GM18517 (cell line): ENCODE measurements around the gene PSD4.

Source experiments
- ATAC-seq: cut with Tn5 transposase; IDR thresholded peaks from one replicate; pipeline ENCODE4 v1.9.1; 2021; ENCODE audit warnings: mild to moderate bottlenecking, moderate library complexity; ENCODE audit not compliant: unreplicated experiment

The PSD4 gene

DNA sequence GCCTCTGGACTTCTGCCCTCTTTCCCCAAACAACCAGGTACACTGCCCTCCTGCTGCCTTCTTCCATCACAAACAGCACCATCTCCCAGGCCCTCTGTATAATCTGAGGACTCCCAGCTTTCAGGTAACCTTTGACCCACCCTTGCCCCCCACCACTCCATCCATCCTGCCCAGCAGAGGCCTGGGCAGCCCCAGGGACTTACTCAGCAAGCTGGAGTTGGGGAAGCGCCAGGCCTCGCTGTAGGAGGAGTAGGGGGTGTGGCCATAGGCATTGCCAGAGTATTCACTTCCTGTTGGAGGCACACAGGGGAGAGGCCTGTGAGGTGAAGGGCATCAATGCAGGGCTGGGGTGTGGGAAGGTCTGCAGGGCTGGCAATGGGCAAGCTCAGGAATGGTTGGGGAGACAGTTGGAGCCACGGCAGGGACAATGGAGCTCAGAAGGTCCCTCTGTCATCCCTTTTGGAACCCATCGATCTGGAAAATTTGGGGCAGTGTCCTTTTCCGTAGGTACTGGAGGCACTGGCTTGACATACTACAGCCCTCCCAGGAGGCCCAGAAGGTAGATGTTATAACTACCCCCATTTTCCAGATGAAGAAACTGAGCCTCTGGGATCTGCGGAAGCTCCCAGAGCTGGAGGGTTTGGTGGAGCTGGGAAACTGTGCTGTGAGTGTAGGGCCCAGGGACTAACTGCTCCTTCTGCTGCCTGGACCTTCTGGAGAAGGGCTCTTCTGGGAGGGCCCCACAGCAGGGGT is 46.3 kb downstream of the PSD4 start:
- no peak for ATAC-seq

DNA sequence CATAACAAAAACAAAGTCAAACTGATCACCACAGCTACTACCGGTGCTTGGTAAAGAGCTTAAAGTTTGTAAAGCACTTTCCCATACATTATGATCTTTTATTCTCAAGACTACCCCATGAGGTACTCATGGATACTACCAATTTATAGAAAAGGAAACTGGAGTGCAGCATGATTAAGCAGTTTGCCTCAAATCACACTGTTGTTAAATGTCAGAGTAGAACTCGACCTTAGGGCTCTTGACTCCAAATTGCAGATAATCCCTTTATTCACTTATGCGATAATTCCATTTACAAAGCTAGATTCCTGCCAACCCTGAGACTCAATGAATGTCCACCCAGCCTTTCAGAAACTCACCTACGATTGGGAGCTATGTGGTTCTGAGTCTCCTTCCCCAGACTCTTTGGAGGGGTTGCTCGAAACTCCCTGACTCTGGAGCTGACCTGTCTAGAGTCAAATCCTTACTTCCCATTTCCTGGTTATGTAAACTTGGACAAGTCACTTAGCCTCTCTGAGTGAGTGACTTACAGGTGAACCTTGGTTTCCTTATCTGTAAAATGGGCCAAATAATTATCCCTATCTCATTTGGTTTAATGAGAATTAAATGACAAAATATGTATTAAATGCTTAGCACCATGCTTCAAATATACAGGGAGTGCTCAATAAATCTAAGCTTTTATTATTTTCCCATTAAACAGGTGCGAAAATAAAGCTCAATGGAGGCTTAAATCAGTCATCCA is 47.4 kb downstream of the PSD4 start:
- ATAC-seq: no peak

DNA sequence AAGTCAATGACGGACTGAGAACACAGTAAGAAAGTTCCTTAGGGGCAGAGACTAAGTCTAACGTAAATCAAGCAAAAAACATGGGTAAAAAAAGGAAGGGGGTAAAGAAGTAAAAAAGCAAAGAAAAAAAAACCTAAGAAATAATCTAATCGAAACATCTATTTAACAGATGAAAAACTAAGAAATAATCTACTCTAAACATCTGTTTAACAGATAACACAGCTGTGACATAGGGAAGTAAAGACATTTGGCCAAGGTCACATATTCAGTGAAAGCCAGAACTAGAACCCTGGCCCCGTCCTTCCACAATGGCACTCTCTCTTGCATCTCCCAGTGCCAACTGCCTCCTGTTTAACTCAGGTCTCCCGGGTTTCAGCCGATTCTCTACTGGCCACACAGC is 48.1 kb downstream of the PSD4 start:
- no peak for ATAC-seq

DNA sequence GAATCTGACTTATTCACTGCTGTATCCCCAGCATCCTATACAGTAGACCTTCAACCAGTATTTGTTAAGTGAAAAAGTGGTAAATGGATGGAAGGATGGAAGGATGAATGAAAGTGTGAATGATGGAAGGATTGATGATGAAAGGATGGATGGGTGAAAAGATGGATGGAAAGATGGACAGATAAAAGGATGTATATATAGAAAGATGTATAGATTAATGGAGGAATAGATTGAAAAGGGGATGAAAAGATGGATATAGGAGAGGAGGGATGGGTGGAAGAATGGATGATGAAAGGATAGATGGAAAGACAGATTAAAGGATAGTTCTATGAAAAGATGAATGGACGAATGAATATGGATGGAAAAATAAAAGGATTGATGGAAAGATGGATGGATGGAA is 50.0 kb downstream of the PSD4 start:
- no peak for ATAC-seq

DNA sequence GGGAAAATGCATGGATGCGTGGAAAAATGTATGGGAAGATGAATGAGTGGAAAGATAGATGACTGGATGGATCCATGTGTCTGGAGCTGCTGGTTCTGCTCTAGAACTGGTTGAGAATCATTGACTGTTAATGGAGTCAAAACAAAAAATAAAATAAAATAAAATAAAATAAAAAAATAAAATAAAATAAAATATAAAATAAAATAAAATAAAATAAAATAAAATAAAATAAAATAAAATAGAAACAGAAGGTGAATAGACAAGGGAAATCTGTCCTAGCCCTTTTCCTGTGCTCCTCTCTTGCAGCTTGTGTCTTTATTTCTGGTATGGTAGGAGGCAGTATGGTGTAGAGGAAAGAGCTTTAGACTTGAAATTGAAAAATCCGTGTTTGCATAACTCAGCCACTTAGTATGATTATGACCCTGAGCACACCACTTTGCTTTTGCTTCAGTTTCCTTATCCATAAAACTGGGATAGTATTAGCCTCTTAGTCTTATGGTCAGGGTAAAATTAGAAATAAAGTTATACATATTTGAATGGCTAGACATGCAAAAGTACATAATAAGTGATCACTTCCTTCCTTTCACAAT is 51.0 kb downstream of the PSD4 start:
- no peak for ATAC-seq

DNA sequence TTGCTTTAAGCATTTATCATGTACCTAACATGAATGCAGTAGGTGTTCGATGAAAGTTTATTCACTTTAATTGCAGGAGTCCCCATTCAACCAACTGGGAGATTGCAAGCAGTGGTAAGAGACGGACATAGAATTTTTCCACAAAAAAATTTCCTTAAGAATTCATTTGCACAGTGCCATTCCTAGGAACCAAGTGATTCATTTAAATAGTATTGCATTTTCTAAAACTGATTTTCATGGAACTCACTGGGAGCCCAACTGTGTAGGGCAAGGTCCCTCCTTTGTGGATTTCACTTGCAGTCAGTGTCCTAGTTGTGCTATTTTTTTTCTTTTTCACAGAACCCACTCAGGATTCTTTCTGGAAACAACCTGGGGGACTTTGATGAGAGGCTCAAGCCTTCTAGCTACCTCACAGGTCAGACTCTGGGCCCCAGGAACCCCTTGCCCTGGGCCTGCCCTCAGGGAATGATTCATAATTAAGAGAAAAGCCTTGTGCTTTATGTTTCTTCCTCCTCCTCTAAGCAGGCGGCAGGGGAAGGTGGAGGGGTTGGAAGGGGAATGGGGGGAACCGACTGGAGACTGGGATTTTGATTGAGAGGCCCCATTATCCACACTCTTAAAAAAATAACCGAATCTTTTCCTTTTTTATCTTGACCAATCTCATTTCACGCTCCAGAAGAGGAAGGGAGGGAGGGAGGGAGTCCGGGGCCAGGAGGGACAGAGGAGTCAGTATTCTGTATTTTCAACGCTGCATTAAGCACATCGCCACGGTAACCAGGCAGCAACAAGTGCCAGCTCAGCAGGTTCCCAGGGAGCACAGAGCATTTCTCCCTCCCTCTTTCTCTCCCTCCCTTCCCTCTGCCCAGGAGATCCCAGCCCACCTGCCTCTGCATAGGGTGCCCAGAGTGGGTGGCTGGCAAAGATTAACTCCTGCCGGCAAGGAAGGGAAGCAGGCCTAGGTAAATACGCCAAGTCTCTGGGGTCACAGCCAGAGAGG is 51.8 kb downstream of the PSD4 start:
- ATAC-seq: no peak

DNA sequence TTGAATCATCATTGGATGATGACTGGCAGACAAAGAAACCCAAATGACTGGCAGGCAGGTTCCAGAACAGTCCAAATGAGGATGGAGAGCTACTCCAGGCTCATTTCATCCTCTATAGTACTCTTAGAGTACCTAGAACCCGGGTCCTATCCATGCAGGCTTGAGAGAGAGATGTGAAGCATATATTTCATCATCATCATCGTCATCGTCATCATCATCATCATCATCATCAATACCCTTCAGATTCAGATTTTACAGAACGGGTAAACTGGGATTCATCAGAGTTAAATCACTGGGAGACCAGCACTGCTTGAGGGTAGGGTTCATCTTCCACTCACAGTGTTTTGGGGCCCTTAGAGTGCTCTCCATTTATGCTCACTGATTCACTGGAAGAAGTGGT is 52.7 kb downstream of the PSD4 start:
- no peak for ATAC-seq

DNA sequence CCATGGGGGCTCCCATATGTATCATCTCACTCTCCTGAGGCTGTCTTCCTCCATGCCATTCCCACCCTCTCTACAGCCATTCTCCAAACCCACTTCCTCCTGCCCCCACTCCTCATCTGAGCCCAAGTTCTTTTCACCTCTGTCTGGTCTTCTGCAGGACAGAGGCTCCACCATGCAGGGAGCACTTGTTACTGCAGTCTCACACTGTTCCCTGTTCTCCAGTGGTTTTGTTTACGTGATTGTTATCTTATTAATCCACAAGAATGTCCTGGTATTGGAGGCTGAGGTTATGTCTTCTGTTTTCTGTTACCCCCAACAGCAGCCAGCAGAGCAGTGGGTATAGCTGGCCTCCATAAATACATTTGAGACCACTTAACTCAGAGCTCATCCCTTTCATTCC is 53.5 kb downstream of the PSD4 start:
- ATAC-seq: no peak

DNA sequence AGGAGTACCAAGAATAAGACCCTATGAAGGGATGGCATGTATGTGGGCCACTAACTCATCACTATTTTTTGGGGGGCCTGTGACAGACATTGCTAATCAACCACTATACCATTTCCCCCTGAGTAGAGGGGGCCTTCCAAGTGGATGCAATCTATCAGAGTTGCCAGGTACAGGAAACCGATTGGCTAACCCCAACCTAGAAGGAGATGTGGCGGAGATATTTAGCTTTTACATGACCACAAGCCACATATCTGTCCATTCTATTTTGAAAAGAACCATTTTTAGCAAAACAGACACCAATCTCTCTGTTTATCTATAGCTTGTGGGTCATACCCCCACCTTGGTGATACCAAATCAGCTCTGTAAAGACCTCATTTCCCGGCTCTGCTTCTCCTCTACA is 53.9 kb downstream of the PSD4 start:
- no peak for ATAC-seq

DNA sequence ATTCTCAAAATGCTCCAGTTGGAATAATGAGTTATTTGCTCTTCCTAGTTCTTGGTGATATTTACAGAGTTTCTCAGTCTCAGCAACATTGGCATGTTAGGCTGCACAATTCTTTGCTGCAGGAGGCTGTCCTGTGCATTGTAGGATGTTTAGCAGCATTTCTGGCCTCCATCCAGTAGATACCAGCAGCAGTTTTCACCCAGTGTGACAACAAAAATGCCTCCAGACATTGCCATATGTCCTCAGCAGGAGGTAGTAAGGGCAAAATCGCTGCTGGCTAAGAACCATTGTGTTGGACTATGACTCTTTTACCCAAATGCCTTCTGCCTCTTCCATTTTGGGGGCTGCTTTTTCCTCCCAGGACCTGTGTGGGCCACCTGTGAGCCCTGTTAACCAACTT is 54.6 kb downstream of the PSD4 start:
- ATAC-seq: no peak

DNA sequence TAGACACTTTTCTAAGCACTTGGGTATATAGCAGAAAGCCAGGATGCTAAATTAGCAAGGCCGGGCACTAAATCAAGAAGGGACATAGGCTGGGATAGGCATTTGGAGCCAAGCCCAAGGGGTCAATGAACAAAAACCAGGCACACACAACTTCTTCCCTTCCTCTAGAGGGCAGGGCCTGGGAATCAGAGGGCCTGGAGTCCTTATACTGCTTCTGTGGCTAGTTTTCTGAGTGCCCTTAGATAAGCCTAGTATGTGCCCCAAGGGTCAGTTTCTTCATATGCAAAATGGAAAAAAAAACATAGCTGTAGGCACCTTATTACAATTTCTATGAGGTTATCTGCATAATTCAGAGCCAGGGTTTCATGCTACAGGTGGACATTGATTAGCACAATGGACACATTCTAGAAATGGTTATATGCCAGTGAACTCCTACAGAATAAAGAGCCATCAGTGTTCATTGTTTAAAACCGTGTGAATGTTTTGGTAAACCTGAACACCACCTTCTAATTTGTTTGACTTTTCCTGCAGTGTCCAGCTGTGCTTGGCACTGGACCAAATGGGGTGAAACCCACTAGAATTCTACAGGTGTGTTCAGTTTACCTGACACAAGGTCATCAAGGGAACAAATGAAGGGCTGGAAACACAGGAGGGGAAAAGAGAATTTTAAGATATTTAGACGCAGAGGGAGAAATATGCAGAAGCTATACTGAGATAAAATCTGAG is 55.4 kb downstream of the PSD4 start:
- no peak for ATAC-seq

DNA sequence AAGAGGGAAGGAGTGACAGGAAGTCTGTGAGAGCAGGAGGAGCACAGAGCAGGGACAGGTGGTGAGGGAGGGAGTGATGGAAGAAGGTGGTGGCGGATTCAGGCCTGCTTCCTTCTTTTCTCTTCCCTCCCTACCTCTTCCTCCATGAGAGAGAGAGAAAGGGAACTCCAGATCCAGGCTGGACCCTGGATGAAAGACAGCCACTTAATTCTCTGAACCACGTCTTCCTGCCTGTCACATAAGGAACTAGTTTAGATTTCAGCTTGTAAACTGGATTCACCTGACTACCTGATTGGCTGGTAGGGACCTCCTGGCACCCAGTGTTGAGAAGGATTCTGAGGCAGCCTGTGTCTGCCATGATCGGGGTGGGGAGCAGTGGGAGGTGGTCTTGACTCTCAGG is 56.0 kb downstream of the PSD4 start:
- ATAC-seq: no peak

DNA sequence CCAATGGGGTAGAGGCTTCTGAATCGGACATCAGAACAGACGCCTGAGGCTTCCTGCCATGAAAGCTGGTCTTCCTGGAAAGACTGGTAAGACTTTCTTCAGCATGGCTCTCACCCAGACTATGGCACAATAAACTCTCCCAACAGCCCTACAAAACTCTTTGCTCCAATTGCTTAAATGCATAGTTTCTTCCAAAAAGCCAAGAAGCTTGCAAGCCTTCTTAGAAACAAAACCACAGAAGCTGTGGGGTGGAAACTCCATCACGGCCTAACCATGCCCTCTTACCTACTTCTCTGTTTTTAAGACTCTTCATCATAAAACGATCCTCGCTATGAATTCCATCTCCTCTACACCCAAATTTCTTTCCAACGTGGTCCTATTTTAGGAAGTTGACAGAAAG is 56.8 kb downstream of the PSD4 start:
- ATAC-seq: no peak

DNA sequence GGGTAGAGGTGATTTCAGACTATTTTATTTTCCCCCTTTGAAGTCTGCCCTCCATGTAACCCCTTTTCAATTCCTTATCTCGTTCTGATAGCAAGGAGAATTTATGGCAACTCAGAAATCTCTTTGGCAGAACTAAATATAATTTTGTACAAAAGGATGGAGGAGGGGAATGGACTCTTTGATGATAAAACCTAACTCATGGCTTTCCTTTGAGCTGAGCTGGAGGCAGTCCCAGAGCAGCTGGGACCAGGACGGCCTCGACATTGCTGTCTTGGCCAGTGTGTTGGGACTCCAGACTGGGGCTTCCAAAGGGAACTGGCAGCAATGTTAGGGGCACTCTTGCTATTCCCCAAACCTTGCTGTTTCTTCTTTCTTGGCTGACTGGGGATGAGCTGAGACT is 57.3 kb downstream of the PSD4 start:
- no peak for ATAC-seq

DNA sequence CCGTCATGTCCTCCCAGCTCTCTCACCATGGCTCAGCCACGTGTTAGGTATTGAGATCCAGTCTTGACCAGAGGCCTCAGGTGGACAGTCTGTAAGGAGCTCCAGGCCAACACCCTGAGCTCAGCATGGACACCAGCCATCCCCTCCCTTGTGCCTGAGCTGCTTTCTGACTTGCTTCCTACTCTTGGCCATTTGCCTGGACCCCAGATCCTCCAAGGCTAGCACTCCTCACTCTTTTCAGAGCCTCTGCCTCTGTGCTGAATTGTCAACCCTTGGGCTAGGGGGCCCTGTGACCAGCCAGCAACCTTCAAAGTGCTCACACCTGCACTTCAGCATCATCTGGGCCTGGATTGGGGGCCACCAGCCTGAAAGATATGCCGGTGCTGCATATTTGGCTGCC is 58.4 kb downstream of the PSD4 start:
- ATAC-seq: no peak

DNA sequence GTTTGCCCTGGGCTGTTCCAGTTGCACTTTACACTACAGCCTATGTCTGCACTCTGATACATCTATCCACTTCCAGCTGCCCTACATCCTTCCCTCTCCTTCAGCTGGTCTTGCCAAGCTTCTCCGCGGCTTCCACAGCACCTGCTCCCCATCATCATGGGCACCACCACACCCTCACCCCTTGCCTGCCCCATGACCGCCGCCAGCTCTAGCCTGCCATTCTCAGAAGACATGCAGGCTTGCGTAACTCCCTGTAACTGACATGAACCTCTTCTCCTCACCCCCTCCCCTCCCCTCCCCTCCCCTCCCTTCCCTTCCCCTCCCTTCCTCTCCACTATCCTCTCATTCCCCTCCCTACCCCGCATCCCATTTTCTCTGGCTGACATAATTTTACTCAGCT is 59.0 kb downstream of the PSD4 start:
- no peak for ATAC-seq

DNA sequence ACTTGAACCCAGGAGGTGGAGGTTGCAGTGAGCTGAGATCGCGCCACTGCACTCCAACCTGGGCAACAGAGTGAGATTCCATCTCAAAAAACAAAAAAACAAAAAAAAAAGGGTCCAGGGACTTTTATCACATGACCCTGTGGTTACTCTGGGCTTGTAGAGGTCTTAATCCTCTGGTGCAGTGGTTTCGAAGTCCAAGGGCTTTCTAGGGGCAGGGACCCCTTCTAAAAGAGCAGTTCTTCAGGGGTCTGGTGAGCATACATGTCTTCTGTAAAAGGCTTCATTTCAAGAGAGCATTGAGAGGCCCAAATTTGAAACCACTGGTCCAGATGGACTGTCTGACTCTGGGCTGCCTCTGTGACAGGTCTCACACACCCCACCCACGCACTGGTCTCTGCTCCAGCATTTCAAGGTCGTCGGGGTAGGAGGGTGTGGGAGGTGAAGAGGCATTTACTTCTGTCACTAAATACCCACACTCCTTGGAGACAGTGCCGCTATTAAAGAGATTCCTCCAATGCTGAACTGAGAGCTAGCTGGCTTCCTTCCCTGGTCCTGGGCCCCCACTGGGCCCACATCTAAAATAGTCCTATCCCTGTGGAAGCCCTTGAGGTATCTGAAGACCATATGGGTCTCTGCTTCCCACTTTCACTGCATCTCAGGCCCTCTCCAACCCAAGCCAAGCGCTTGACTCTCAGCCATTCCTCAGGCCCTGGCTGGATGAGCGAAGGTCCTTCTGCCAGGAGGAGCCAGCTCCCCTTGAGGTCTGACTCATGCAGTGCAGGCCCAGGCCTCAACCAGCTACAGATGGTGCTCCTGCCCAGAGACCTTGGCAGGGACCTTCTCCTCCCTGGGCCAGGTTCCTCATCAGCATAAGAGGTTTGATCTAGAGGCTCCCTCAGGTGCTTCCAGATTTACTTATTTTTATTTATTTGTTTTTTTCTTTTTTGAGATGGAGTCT is 60.1 kb downstream of the PSD4 start:
- no peak for ATAC-seq

DNA sequence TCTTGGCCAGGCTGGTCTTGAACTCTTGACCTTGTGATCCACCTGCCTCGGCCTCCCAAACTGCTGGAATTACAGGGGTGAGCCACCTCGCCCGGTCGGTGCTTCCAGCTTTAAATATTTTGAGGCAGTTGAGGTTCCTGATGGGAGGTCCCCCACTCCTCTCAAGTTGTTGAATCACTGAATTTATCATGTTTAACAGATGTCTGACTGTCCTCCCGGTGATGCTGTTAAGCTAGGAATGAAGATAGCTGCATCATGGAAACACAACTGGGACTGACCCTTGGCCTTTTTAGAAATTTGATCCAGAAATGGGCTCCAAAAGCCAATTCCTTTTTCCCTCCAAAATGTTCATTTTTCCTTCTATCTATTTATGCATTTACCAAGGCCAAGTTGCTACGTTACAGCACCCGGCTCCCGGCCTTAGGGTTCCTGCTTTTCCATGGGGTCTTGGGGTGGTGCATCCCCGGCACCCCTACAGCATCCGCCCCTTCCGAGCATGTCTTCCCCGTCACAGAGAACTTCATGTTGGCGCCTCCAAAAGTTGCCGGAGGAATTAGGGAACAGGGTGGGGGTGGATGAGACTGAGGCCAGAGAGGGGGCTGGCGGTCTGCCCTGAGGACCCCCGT is 61.1 kb downstream of the PSD4 start:
- ATAC-seq: peak; percentile 28
